VCaP (cell line): ENCODE results near the gene EML1.

Experiments used
- H3K27ac ChIP-seq: fragments of 450-650 bp; 2 replicates; pipeline ENCODE4 v1.5.1; 2017
- TF ChIP-seq, protein P1 (sequence below): fragments of 450-650 bp; conservative IDR thresholded peaks from 2 replicates; pipeline ENCODE4 v1.5.1; 2017; ENCODE audit warnings: mild to moderate bottlenecking, moderate library complexity

Gene EML1

DNA sequence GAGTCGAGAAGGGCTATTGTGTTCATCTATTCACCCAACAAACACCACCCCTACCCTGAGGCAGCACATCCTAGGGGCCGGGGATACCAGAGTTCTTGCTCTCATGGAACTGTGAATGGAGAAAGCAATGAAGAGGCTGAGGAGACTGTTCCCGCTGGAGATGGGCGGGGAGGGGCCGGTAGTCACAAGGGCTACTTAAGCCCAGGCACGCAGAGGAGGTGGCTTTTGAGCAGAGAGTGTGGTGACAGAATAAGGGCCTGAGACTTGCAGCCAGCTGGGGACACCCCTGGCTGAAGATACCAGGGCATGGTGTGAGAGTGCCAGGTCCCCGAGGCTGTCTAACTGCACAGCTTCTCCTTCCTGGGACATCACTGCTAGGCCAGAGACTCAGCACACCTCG, 157.9 kb downstream of the EML1 start:
- TF ChIP-seq, protein P1, sequence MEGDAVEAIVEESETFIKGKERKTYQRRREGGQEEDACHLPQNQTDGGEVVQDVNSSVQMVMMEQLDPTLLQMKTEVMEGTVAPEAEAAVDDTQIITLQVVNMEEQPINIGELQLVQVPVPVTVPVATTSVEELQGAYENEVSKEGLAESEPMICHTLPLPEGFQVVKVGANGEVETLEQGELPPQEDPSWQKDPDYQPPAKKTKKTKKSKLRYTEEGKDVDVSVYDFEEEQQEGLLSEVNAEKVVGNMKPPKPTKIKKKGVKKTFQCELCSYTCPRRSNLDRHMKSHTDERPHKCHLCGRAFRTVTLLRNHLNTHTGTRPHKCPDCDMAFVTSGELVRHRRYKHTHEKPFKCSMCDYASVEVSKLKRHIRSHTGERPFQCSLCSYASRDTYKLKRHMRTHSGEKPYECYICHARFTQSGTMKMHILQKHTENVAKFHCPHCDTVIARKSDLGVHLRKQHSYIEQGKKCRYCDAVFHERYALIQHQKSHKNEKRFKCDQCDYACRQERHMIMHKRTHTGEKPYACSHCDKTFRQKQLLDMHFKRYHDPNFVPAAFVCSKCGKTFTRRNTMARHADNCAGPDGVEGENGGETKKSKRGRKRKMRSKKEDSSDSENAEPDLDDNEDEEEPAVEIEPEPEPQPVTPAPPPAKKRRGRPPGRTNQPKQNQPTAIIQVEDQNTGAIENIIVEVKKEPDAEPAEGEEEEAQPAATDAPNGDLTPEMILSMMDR = no peak
- H3K27ac ChIP-seq = no peak overlapping the region

DNA sequence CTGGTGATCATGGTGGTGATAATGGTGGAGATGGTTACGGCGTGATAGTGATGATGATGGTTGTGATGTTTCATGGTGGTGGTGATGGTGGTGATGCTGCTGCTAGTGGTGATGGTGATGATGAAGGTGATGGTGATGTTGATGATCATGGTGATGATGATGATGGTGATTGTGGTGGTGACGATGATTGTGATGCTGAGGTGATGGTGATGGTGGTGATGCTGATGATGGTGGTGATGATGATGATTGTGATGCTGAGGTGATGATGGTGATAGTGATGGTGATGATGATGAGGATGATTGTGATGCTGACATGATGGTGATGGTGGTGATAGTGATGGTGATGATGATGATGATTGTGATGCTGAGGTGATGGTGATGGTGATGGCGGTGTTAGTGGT, 158.8 kb downstream of the EML1 start:
- no peak overlapping the region for H3K27ac ChIP-seq
- TF ChIP-seq, protein P1 = no peak

DNA sequence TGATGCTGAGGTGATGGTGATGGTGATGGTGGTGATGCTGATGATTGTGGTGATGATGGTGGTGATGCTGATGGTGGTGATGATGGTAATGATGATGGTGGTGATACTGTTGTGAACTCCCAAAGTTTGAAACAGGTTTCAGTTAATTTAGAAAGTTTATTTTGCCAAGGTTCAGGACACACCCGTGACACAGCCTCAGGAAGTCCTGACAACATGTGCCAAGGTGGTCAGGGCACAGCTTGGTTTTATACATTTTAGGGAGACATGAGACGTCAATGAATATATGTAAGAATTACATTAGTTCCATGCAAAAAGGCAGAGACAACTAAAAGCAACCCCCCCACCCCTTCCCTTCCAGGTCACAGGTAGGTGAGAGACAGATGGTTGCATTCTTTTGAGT, 159.2 kb downstream of the EML1 start:
- no peak overlapping the region for H3K27ac ChIP-seq
- TF ChIP-seq, protein P1 = no peak

DNA sequence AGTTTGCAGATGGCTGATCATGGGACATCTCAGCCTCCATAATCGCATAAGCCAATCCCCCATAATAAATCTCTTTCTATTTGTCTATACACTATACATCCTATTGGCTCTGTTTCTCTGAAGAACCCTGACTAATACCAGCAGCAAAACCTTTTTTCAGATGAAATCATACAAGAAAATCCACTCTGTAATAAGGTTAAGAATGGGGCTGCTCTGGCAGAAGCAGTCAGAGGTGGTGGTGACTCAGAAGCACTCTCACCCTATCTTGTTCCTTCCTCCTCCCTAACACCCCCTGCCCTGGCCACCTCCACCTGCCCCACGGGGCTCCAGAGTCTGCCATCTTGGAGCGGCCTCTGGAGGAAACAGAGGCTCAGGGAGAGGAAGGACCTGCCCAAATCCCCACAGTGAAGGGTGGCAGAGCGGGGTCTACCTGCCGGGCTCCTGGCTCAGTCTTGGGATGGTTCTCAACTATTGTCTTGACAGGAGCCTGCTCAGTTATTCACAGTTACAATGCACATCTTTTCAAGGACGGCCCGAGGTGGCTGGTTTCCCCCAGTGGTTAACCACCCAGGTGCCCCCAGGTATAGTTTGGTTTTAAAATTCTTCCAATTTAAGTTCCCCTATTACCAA, 162.7 kb downstream of the EML1 start:
- TF ChIP-seq, protein P1 = no peak
- H3K27ac ChIP-seq = no peak overlapping the region

DNA sequence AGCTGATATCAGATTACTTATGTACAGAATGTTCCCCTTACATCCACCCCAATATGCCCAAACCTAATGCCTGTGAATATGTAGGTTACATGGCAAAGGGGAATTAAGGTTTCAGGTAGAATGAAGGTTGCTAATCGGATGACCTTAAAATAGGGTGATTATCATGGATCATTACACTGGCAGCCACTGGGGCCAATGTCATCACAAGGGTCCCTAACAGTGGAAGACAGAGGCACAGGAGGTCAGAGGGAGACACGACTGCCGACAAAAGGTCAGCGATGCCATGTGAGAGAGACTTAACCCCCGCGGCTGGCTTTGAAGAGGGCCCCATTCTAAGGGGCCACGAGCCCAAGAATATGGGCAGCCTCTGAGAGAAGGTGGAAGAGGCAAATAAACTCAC, 165.2 kb downstream of the EML1 start:
- H3K27ac ChIP-seq = no peak overlapping the region
- TF ChIP-seq, protein P1 = no peak

DNA sequence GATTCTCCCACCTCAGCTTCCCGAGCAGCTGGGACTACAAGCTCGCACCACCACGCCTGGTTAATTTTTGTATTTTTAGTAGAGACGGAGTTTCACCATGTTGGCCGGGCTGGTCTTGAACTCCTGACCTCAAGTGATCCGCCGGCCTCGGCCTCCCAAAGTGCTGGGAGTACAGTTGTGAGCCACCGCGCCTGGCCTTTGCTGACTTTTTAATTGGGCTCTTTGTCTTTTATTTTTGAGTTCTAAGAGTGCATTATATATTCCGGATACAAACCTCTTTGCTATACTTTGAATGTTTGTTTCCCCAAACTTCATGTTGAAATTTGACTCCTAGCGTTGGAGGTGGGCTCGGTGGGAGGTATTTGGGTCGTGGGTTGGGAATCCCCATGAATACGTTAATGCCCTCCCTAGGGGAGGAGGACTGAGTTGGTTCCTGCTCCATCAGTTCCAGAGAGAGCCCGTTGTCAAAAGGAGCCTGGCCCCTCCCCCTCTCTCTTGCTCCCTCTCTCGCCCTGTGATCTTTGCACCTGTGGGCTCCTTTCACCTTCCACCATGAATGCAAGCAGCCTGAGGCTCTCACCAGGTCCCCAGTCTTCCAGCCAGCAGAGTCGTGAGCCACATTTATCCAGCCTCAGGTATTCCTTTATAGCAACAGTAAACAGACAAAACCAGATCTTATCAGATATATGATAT, 168.8 kb downstream of the EML1 start:
- TF ChIP-seq, protein P1 = no peak
- peak overlapping the region; percentile 43; the same call in 1 of the 2 replicates for H3K27ac ChIP-seq

DNA sequence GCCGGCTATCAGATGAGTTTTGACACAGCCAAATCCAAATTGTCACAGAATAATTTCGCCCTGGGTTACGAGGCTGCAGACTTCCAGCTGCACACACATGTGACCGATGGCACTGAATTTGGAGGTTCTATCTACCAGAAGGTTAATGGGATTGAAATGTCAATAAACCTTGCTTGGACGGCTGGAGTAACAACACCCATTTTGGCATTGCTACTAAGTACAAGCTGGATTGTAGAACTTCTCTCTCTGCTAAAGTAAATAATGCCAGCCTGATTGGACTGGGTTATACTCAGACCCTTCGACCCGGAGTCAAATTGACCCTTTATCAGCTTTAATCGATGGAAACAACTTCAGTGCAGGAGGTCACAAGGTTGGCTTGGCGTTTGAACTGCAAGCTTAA, 171.8 kb downstream of the EML1 start:
- peak overlapping the region; percentile 87 for H3K27ac ChIP-seq
- TF ChIP-seq, protein P1 = no peak
